Measurements from ENCODE around the gene TRIM71. TPM values are rescaled to one million over a fixed set of nuclear protein-coding genes. Genes with fewer than 3 reads are reported as not detected.
A peak's percentile ranks its signal among the peaks of the same experiment; 100 is the strongest.
"Not testable (repeated sequence)": the region's sequence is repeated elsewhere in the genome, so short reads cannot be mapped to it uniquely, and the experiment has no call there.

The TRIM71 gene
- total RNA-seq, 1 experiment from 2014 or later = 274 TPM

DNA sequence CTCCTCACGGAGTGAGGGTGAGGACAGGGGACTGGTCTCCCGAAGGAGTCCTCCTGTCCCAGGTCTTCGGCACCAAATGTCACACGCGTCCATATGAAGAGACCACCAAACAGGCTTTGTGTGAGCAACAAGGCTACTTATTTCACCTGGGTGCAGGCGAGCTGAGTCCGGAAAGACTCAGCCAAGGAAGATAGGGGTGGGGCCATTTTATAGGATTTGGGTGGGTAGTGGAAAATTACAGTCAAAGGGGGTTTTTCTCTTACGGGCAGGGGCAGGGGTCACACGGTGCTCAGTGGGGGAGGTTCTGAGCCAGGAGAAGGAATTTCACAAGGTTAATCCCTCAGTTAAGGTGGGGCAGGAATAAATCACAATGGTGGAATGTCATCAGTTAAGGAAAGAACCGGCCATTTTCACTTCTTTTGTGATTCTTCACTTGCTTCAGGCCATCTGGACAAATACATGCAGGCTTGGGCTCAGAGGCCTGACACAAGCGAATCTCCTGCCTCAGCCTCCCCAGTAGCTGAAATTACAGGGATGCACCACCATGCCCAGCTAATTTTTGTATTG is 21.3 kb upstream of the TRIM71 start:
- DNase-seq (ENCODE audit: low spot score); CTCF ChIA-PET; ATAC-seq; H3K4me3 Mint-ChIP-seq; H3K27me3 Mint-ChIP-seq (ENCODE audit: low read depth); POLR2A ChIA-PET: not testable (repeated sequence)
- Mint-ChIP-seq H3K27ac (peak overlapping the region; percentile 77), H3K36me3 (peaks cover 16% of the 10 kb centered on the region), H3K4me1 (peaks cover 44% of the 10 kb centered on the region), H3K9me3 (peaks cover 17% of the 10 kb centered on the region)

DNA sequence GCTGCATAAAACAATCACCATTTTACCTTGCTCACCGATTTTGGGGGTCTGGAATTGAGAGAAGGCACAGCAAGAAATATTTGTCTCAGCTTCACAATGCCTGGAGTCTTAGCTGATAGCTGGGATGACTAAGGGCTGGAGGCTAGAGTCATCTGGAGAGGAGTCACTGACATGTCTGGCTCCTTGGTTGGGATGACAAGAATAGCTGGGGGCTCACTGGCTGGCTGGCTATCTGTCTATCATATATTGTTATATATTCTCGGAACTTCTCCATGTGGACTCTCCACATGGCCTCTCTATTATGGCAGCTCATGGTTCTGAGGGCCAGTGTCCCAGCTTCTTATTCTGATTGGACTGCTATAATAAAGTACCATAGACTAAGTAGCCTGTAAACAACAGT is 20.0 kb upstream of the TRIM71 start:
- CTCF ChIA-PET = no interaction called here
- ATAC-seq (no peak), DNase-seq (ENCODE audit: low spot score) (no peak)
- H3K36me3 Mint-ChIP-seq = peaks cover 16% of the 10 kb centered on the region
- H3K27ac Mint-ChIP-seq = no peak overlapping the region
- TF ChIP-seq, protein P1, sequence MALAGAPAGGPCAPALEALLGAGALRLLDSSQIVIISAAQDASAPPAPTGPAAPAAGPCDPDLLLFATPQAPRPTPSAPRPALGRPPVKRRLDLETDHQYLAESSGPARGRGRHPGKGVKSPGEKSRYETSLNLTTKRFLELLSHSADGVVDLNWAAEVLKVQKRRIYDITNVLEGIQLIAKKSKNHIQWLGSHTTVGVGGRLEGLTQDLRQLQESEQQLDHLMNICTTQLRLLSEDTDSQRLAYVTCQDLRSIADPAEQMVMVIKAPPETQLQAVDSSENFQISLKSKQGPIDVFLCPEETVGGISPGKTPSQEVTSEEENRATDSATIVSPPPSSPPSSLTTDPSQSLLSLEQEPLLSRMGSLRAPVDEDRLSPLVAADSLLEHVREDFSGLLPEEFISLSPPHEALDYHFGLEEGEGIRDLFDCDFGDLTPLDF (CRISPR knock-in tag; IDR thresholded peaks at IDR 0.05) = no peak
- TF ChIP-seq ZNF317 (CRISPR knock-in tag; IDR thresholded peaks at IDR 0.05; ENCODE audit: borderline replicate concordance, low read depth) (no peak), JAZF1 (CRISPR knock-in tag; IDR thresholded peaks at IDR 0.05) (no peak), PRRX2 (CRISPR knock-in tag; IDR thresholded peaks at IDR 0.05) (no peak), TEAD1 (CRISPR knock-in tag; IDR thresholded peaks at IDR 0.05) (no peak), ZNF423 (CRISPR knock-in tag; IDR thresholded peaks at IDR 0.05) (no peak), TEAD4 (CRISPR knock-in tag; IDR thresholded peaks at IDR 0.05) (no peak)
- TF ChIP-seq, protein P2, sequence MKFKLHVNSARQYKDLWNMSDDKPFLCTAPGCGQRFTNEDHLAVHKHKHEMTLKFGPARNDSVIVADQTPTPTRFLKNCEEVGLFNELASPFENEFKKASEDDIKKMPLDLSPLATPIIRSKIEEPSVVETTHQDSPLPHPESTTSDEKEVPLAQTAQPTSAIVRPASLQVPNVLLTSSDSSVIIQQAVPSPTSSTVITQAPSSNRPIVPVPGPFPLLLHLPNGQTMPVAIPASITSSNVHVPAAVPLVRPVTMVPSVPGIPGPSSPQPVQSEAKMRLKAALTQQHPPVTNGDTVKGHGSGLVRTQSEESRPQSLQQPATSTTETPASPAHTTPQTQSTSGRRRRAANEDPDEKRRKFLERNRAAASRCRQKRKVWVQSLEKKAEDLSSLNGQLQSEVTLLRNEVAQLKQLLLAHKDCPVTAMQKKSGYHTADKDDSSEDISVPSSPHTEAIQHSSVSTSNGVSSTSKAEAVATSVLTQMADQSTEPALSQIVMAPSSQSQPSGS (CRISPR knock-in tag; IDR thresholded peaks at IDR 0.05; ENCODE audit: borderline replicate concordance, low read depth) = no peak
- TF ChIP-seq, protein P3, sequence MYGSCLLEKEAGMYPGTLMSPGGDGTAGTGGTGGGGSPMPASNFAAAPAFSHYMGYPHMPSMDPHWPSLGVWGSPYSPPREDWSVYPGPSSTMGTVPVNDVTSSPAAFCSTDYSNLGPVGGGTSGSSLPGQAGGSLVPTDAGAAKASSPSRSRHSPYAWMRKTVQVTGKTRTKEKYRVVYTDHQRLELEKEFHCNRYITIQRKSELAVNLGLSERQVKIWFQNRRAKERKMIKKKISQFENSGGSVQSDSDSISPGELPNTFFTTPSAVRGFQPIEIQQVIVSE (CRISPR knock-in tag; IDR thresholded peaks at IDR 0.05; ENCODE audit: borderline replicate concordance) = no peak
- TF ChIP-seq, protein P4, sequence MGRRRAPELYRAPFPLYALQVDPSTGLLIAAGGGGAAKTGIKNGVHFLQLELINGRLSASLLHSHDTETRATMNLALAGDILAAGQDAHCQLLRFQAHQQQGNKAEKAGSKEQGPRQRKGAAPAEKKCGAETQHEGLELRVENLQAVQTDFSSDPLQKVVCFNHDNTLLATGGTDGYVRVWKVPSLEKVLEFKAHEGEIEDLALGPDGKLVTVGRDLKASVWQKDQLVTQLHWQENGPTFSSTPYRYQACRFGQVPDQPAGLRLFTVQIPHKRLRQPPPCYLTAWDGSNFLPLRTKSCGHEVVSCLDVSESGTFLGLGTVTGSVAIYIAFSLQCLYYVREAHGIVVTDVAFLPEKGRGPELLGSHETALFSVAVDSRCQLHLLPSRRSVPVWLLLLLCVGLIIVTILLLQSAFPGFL (CRISPR knock-in tag; IDR thresholded peaks at IDR 0.05; ENCODE audit: borderline replicate concordance) = no peak
- TF ChIP-seq, protein P5, sequence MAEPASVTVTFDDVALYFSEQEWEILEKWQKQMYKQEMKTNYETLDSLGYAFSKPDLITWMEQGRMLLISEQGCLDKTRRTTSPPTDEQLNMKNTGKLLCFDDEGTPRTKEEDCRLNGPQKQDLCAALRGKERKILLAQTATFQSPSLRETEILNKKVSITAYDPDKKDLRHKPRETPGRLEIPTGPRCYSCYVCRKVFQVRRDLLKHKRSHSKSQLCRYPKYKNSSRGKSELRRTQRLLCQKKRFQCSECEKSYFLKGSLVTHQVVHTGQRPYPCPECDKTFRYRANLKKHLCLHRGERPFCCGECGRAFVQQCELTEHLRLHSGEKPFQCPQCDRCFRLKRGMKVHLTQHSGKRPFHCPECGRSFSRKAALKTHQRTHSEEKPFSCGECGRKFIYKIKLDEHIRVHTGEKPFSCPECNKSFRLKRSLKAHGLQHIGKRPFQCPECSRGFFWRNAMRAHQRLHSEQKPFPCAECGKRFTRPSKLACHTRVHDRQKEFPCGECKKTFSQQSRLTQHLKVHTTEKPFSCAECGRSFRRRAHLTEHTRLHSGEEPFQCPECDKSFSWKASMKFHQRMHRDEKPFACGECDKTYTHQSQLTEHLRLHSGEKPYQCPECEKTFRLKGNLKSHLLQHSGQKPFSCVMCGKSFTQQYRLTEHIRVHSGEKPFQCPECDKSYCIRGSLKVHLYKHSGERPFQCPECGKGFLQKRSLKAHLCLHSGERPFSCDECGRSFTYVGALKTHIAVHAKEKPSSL (CRISPR knock-in tag; conservative IDR thresholded peaks at IDR 0.05) = no peak
- no peak overlapping the region for H3K4me3 Mint-ChIP-seq
- POLR2A ChIA-PET = no interaction called here
- H3K27me3 Mint-ChIP-seq (ENCODE audit: low read depth) = peaks cover 4% of the 10 kb centered on the region; the same call in 1 of the 2 replicates
- peaks cover 17% of the 10 kb centered on the region for H3K9me3 Mint-ChIP-seq
- peaks cover 37% of the 10 kb centered on the region for H3K4me1 Mint-ChIP-seq

DNA sequence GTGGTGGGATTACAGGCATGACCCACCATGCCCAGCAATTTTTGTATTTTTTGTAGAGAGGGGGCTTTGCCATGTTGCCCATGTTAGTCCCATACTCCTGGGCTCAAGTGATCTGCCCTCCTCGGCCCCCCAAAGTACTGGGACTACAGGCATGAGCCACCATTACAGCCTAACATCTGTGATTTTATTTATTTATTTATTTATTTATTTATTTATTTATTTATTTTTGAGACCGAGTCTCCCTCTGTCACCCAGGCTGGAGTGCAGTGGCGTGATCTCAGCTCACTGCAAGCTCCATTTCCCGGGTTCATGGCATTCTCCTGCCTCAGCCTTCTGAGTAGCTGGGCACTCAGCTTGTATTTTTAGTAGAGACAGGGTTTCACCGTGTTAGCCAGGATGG is 16.4 kb upstream of the TRIM71 start:
- H3K27ac Mint-ChIP-seq; H3K36me3 Mint-ChIP-seq; CTCF ChIA-PET; H3K4me3 Mint-ChIP-seq; ATAC-seq; DNase-seq (ENCODE audit: low spot score); H3K9me3 Mint-ChIP-seq; H3K27me3 Mint-ChIP-seq (ENCODE audit: low read depth): not testable (repeated sequence)
- peaks cover 17% of the 10 kb centered on the region for H3K4me1 Mint-ChIP-seq
- POLR2A ChIA-PET = interaction anchor here (0.5 kb wide), 1 partner anchor 58 kb away, joined by 5 read pairs; no protein-coding TSS in a partner anchor

DNA sequence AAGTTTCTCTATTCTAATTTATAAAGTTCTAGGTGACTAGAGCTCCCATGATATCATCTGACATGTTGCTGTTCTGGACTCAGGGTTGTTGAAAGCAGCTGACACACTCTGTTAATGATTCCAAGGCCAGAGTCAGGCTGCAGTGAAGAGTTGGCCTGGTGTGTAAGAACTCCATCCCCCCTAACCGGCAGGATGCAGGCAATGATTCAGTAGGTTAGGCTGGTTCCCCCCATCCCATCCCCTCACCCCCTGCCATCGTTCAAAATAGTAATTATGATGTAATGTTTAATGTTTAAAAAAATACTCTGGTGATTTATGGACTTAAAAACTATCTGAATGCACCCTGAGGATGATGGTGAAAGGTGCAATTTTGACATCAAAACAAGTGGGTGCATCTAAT is 4.6 kb upstream of the TRIM71 start:
- POLR2A ChIA-PET = interaction anchor here (2.3 kb wide), 1 partner anchor 32 kb away, joined by 14 read pairs; no protein-coding TSS in a partner anchor
- Mint-ChIP-seq H3K36me3 (peaks cover 10% of the 10 kb centered on the region), H3K27me3 (ENCODE audit: low read depth) (no peaks in the 10 kb centered on the region), H3K4me3 (peak overlapping the region; percentile 13), H3K4me1 (peaks cover 33% of the 10 kb centered on the region), H3K9me3 (no peaks in the 10 kb centered on the region), H3K27ac (peak overlapping the region; percentile 5; the same call in 1 of the 2 replicates)
- DNase-seq (ENCODE audit: low spot score) (no peak), ATAC-seq (no peak)
- CTCF ChIA-PET = interaction anchor here (0.6 to 4.1 kb wide), 7 partner anchors 13 to 1254 kb away, joined by 3 to 28 read pairs (median 3); no protein-coding TSS in a partner anchor
- TF ChIP-seq OVOL2 (CRISPR knock-in tag; IDR thresholded peaks at IDR 0.05; ENCODE audit: borderline replicate concordance) = no peak
- TF ChIP-seq CBFB (CRISPR knock-in tag; IDR thresholded peaks at IDR 0.05; ENCODE audit: low read depth) = no peak
- TF ChIP-seq, protein P6, sequence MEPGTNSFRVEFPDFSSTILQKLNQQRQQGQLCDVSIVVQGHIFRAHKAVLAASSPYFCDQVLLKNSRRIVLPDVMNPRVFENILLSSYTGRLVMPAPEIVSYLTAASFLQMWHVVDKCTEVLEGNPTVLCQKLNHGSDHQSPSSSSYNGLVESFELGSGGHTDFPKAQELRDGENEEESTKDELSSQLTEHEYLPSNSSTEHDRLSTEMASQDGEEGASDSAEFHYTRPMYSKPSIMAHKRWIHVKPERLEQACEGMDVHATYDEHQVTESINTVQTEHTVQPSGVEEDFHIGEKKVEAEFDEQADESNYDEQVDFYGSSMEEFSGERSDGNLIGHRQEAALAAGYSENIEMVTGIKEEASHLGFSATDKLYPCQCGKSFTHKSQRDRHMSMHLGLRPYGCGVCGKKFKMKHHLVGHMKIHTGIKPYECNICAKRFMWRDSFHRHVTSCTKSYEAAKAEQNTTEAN (CRISPR knock-in tag; IDR thresholded peaks at IDR 0.05) = no peak
- no peak for TF ChIP-seq IRF2 (CRISPR knock-in tag; IDR thresholded peaks at IDR 0.05; ENCODE audit: borderline replicate concordance, low read depth)
- no peak for TF ChIP-seq ATF1 (CRISPR knock-in tag; IDR thresholded peaks at IDR 0.05)
- no peak for TF ChIP-seq ZNF263 (CRISPR knock-in tag; IDR thresholded peaks at IDR 0.05; ENCODE audit: low read depth)
- TF ChIP-seq ZBTB21 (CRISPR knock-in tag; IDR thresholded peaks at IDR 0.05; ENCODE audit: borderline replicate concordance) = no peak
